Calu3 (cell line): Measurements from ENCODE around the gene HDAC4. TPM values are rescaled to one million over a fixed set of nuclear protein-coding genes. Genes with fewer than 3 reads are reported as not detected.

ENCODE experiments used
- BruUV-seq: library from RNA; stranded (reverse); fragments of 400-500 nt; replicated peaks from 2 replicates; lab custom pipeline; 2021; lab: Mats Ljungman, UMichigan
- CTCF ChIA-PET: fragments of 300-600 bp; sonication (Branson Sonifier 250); formaldehyde crosslinking; loops from one replicate; lab custom pipeline; 2022; ENCODE audit warnings: antibody characterized with exemption; lab: Charles Lee
- DNase-seq: peaks from one replicate; pipeline ENCODE4 v3.0.0; 2022
- H3K27ac Mint-ChIP-seq: one replicate; pipeline ENCODE4 v1.8.0; 2022; ENCODE audit warnings: mixed read lengths; ENCODE audit not compliant: unreplicated experiment
- H3K27me3 Mint-ChIP-seq: one replicate; pipeline ENCODE4 v1.8.0; 2022; ENCODE audit warnings: mixed read lengths; ENCODE audit not compliant: unreplicated experiment
- H3K36me3 Mint-ChIP-seq: one replicate; pipeline ENCODE4 v1.8.0; 2022; ENCODE audit warnings: mild to moderate bottlenecking, moderate library complexity, mixed read lengths; ENCODE audit not compliant: insufficient read depth, unreplicated experiment
- H3K4me1 Mint-ChIP-seq: one replicate; pipeline ENCODE4 v1.8.0; 2022; ENCODE audit warnings: mild to moderate bottlenecking, low read depth, mixed read lengths; ENCODE audit not compliant: unreplicated experiment
- H3K4me3 Mint-ChIP-seq: one replicate; pipeline ENCODE4 v1.8.0; 2022; ENCODE audit warnings: mild to moderate bottlenecking, low read depth, moderate library complexity, mixed read lengths; ENCODE audit not compliant: unreplicated experiment
- H3K9me3 Mint-ChIP-seq: one replicate; pipeline ENCODE4 v1.8.0; 2022; ENCODE audit warnings: low read depth, mixed read lengths; ENCODE audit not compliant: unreplicated experiment
- intact Hi-C: fragments of 100-400 bp; cut with micrococcal nuclease; formaldehyde crosslinking; loops from one replicate; pipeline ENCODE4 v1.10.0; 2022; ENCODE audit not compliant: unreplicated experiment
- total RNA-seq: library from RNA; stranded (reverse); gene quantifications from 2 replicates; pipeline ENCODE4 v1.2.3, GENCODE V29; 2022
- TF ChIP-seq, protein P1 (sequence below): fragments of 200-600 bp; IDR thresholded peaks from one replicate; pipeline ENCODE4 v1.8.0; 2022; ENCODE audit warnings: antibody characterized with exemption; ENCODE audit not compliant: unreplicated experiment

Gene HDAC4
- total RNA-seq, 1 experiment from 2014 or later = 39.6 TPM

DNA sequence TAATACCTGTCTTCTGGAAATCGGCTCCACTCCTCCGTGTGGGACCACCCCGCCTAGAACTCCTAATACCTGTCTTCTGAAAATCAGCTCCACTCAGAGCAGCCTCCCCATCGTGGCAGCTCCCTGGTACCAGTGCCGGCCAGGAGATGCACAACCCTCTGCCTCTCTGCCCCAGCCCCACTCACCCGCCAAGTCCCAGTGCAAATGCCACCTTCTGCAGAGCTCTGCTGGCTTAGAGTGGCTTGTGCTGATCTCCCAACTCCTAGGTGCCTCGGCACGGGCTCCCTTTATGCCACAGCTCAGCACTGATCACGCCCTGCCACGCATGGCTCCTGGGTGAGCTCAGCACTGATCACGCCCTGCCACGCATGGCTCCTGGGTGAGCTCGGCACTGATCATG, 258.5 kb downstream of the HDAC4 start:
- intact Hi-C loops = loop anchor here (10.0 kb wide), 1 partner anchor 253 kb away; no protein-coding TSS in a partner anchor
- peaks cover 9% of the 10 kb centered on the region for H3K36me3 Mint-ChIP-seq
- BruUV-seq = no TSS peak
- DNase-seq = no peak
- H3K4me3 Mint-ChIP-seq = no peak overlapping the region
- TF ChIP-seq, protein P1, sequence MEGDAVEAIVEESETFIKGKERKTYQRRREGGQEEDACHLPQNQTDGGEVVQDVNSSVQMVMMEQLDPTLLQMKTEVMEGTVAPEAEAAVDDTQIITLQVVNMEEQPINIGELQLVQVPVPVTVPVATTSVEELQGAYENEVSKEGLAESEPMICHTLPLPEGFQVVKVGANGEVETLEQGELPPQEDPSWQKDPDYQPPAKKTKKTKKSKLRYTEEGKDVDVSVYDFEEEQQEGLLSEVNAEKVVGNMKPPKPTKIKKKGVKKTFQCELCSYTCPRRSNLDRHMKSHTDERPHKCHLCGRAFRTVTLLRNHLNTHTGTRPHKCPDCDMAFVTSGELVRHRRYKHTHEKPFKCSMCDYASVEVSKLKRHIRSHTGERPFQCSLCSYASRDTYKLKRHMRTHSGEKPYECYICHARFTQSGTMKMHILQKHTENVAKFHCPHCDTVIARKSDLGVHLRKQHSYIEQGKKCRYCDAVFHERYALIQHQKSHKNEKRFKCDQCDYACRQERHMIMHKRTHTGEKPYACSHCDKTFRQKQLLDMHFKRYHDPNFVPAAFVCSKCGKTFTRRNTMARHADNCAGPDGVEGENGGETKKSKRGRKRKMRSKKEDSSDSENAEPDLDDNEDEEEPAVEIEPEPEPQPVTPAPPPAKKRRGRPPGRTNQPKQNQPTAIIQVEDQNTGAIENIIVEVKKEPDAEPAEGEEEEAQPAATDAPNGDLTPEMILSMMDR = no peak
- H3K27me3 Mint-ChIP-seq = no peaks in the 10 kb centered on the region
- H3K27ac Mint-ChIP-seq = no peak overlapping the region
- H3K4me1 Mint-ChIP-seq = no peaks in the 10 kb centered on the region
- no peaks in the 10 kb centered on the region for H3K9me3 Mint-ChIP-seq
- CTCF ChIA-PET = no interaction called here

DNA sequence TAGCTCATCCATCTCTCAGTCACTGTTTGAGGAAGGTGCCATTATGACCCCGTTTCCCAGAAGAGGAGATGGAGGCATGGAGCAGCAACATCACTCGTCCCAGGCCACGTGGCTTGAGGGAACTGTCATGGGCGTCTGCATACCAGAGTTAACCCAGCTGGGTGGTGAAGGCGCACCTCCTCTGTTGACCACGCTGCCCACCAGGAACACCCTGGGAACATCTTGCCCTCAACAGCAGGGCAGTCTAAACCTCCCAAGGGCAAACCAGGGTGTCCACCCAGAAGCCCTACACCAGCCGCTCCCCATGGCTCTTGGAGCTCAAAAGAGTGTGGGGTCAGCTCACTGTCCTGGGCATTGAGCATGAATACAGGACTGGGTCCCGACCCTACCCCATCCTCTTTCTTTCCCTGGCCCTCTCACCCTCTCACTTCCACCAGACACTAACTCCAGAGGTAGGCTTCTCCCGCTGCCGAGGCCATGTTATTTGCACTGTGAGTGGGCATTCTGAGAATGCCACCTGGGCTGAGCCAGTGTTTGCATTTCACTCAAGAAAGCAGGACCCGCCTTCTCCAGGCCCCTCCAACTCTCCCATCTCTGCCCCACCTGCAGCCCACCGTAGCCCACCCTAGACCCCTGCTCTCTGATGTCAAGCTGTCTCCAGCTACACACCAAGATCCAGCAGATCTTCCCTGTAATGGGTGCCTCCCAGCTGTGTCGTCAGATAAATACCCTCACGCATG, 259.6 kb downstream of the HDAC4 start:
- H3K4me1 Mint-ChIP-seq = no peaks in the 10 kb centered on the region
- H3K27me3 Mint-ChIP-seq = no peaks in the 10 kb centered on the region
- BruUV-seq = no TSS peak
- no peak overlapping the region for H3K4me3 Mint-ChIP-seq
- no peak overlapping the region for H3K27ac Mint-ChIP-seq
- TF ChIP-seq, protein P1 = no peak
- peaks cover 10% of the 10 kb centered on the region for H3K36me3 Mint-ChIP-seq
- intact Hi-C loops = loop anchor here (10.0 kb wide), 1 partner anchor 254 kb away; no protein-coding TSS in a partner anchor
- CTCF ChIA-PET = interaction anchor here (0.6 kb wide), 1 partner anchor 303 kb away, joined by 3 read pairs; no protein-coding TSS in a partner anchor
- peaks cover 2% of the 10 kb centered on the region for H3K9me3 Mint-ChIP-seq
- DNase-seq = no peak

DNA sequence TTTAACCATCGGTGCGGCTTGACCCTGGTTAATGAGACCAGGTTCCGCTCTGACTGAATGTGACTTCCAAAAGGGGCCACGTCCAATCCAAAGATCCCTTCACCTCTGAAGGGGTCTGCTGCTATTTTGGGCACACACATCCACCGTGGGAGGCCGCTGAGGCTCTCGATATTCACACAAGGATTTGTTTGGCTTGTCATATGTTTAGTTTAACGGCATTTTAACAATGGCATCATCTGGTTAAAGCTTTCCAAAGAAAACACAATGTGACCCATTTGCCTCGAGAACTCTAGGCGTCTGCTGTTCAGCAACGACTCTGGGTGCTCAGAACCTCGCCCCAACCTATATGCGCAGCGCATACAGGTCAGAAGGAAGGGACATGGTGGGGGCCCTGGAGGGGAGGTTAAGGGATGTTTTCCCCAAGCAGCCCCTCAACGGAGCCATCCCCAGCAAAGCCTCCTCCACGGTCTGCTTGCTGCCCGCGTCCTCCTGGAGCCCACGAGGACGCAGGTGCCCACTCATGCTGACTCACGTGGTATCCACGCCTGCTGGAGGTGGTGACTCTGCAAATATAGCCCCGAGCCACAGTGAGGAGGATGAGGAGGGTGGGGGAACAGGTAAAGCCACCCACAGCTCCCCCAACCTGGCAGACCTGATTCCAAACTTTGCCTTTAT, 260.3 kb downstream of the HDAC4 start:
- CTCF ChIA-PET = no interaction called here
- peaks cover 2% of the 10 kb centered on the region for H3K9me3 Mint-ChIP-seq
- H3K27ac Mint-ChIP-seq = no peak overlapping the region
- no peak for DNase-seq
- BruUV-seq = no TSS peak
- H3K27me3 Mint-ChIP-seq = no peaks in the 10 kb centered on the region
- no peaks in the 10 kb centered on the region for H3K4me1 Mint-ChIP-seq
- intact Hi-C loops = loop anchor here (10.0 kb wide), 1 partner anchor 254 kb away; no protein-coding TSS in a partner anchor
- TF ChIP-seq, protein P1 = no peak
- peaks cover 10% of the 10 kb centered on the region for H3K36me3 Mint-ChIP-seq
- no peak overlapping the region for H3K4me3 Mint-ChIP-seq

DNA sequence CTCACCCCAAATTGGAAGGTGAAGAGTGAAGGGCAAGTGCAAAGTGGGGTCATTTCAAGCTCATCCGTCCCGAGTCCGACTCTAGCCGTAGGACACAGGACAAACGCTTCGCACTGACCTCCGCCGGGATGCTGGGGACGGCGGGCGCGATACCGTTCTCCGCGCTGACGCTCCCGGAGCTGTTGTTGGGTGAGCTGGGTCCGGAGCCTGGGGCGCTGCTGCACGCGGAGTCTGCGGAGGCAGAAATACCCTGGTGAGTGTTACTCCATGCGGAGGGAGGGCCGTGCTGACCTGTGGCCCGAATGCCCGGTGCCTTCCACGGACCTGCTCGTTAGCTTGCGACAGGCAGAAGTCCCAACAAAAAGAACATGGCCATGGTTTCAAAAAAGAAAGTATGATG, 261.3 kb downstream of the HDAC4 start:
- Mint-ChIP-seq H3K36me3 (peaks cover 10% of the 10 kb centered on the region), H3K27ac (no peak overlapping the region), H3K27me3 (no peaks in the 10 kb centered on the region), H3K4me3 (no peak overlapping the region), H3K9me3 (peaks cover 2% of the 10 kb centered on the region), H3K4me1 (no peaks in the 10 kb centered on the region)
- DNase-seq = no peak
- BruUV-seq = no TSS peak
- CTCF ChIA-PET = no interaction called here
- intact Hi-C loops = no loop called here
- TF ChIP-seq, protein P1 = no peak
